ENCODE results near the gene HECW1. TPM values are rescaled to one million over a fixed set of nuclear protein-coding genes. Genes with fewer than 3 reads are reported as not detected.
"Not testable (repeated sequence)": the region's sequence is repeated elsewhere in the genome, so short reads cannot be mapped to it uniquely, and the experiment has no call there.

HECW1 gene
- polyA plus RNA-seq, 6 donors from 2014 or later: not detected

GRCh38 chr7:43559171-43559945, 446.9 kb downstream of the HECW1 start:
- DNase-seq: no peak
- H3K4me1 Mint-ChIP-seq: no peaks in the 10 kb centered on the region
- H3K4me3 Mint-ChIP-seq: no peak overlapping the region
- ATAC-seq (ENCODE audit: low read depth in 2 of 2): no peak
- H3K27me3 Mint-ChIP-seq: peaks cover 38 to 58% (median 49%) of the 10 kb centered on the region in 3 donors
- H3K27ac Mint-ChIP-seq: no peak overlapping the region
- H3K36me3 Mint-ChIP-seq: peaks cover 0 to 9% of the 10 kb centered on the region in 2 donors
- H3K9me3 Mint-ChIP-seq: no peaks in the 10 kb centered on the region

- Mint-ChIP-seq H3K4me3 (no peak overlapping the region), H3K27ac (peak overlapping the region in 2 of 6 donors; percentile 20 to 22)
- no peak for DNase-seq
Measured at GRCh38 chr7:43559946-43560335, 447.5 kb downstream of the HECW1 start.

DNA sequence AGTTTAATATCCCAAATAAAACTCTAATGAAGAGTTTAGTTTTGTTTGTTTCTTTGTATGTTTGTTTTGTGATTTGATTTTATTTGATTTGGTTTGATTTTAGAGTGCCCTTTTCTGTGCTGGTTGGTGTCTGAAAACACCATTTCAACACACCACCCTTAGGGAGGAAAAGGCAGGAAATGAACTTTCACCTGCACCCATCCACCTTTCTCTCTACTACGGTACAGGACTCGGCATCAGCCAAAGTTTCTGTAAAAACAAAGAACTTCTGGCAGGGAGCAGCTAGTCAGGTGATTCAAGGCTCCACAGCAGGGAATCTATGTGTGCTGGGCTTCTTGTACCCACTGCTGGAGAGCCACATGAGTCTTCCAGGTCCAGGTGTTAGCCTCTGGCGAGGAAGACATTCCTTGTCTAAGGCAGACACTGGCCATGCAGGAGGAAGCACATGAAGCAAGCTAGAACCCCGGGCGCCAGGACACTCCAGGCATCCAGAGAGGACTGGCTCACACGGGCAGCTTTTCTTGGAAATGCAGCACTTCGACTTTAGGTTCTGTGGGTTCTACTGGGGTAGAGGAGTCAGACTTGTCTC, 448.4 kb downstream of the HECW1 start:
- Mint-ChIP-seq H3K27me3 (peaks cover 32 to 57% (median 44%) of the 10 kb centered on the region in 3 donors), H3K36me3 (peaks cover 0 to 9% of the 10 kb centered on the region in 2 donors), H3K27ac (no peak overlapping the region), H3K9me3 (no peaks in the 10 kb centered on the region), H3K4me1 (no peaks in the 10 kb centered on the region), H3K4me3 (no peak overlapping the region)
- ATAC-seq (ENCODE audit: low read depth in 2 of 2): no peak
- no peak for DNase-seq

More at GRCh38 chr7:43559946-43560335, 447.5 kb downstream of the HECW1 start:
- Mint-ChIP-seq H3K27me3 (peaks cover 33 to 54% (median 44%) of the 10 kb centered on the region in 3 donors), H3K9me3 (no peaks in the 10 kb centered on the region), H3K36me3 (peaks cover 0 to 9% of the 10 kb centered on the region in 2 donors), H3K4me1 (no peaks in the 10 kb centered on the region)
- ATAC-seq (ENCODE audit: low read depth in 2 of 2): no peak

DNA sequence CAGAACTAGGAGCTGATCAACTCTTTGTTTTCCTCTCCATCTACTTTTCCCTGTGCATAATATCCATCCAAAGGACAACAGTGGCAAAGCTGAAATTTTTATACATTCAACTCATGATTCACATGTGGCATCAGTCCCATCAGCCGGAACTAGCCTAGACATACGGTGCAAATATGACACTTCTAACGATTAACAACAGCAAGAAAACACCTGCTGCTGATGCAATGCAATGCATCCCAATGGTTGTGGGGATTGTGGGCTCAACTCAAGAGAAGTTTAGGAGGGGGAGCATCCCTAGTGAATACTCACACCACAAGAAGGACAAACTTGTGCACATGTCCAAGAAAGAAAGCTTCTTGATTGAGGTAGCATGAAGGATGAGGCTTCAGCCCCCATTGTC, 449.9 kb downstream of the HECW1 start:
- Mint-ChIP-seq H3K4me1 (no peaks in the 10 kb centered on the region), H3K9me3 (no peaks in the 10 kb centered on the region), H3K36me3 (peaks cover 0 to 9% of the 10 kb centered on the region in 2 donors), H3K27me3 (peaks cover 32 to 49% (median 38%) of the 10 kb centered on the region in 3 donors), H3K27ac (no peak overlapping the region), H3K4me3 (no peak overlapping the region)
- ATAC-seq (ENCODE audit: low read depth in 2 of 2) (no peak), DNase-seq (no peak)

DNA sequence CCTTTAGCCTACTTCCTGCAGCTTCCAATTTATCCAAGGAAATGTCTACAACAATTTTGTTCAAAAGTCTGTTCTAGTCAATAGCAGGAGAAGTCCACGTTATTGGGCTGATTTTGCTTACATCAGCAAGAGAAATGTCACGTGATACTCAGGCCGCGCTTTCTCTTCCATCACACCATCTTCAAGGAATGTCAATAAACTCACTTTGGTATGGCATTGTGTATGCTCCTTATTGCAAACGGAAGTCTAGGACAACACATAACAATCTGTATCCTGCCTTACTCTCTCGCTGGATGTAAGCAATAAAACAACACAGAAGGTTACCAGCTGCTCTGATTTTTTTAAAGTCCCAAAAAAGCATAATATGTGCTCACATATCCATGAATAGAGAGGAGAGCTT, 453.3 kb downstream of the HECW1 start:
- H3K4me1 Mint-ChIP-seq: no peaks in the 10 kb centered on the region
- no peak overlapping the region for H3K27ac Mint-ChIP-seq
- peaks cover 20 to 47% (median 21%) of the 10 kb centered on the region in 3 donors for H3K27me3 Mint-ChIP-seq
- H3K36me3 Mint-ChIP-seq: no peaks in the 10 kb centered on the region
- H3K4me3 Mint-ChIP-seq: no peak overlapping the region
- H3K9me3 Mint-ChIP-seq: no peaks in the 10 kb centered on the region
- ATAC-seq (ENCODE audit: low read depth in 2 of 2) (no peak), DNase-seq (no peak)

DNA sequence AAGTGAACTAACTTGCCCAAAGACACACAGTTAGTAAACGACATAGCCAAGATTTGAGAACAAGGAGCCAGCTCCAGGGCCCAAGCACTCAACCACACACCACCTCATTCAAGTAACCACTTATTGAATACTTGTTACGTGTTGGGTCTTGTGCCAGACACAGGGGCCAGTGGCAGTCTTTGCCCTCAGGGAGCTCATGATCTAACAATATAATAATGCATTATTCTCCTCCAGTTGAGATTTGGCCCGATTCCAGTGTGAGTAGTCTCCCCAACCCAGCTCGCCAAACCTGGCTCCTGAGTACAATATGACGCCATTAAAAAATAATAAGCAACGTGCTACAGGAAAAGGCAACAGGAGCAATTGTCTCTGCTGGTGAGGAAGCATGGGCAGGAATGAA, 456.1 kb downstream of the HECW1 start:
- peaks cover 5 to 23% (median 6%) of the 10 kb centered on the region in 3 donors for H3K27me3 Mint-ChIP-seq
- ATAC-seq (ENCODE audit: low read depth in 2 of 2): no peak
- no peak overlapping the region for H3K27ac Mint-ChIP-seq
- H3K9me3 Mint-ChIP-seq: no peaks in the 10 kb centered on the region
- no peak for DNase-seq
- peak overlapping the region in 1 of 8 donors; percentile 53 for H3K4me3 Mint-ChIP-seq
- H3K36me3 Mint-ChIP-seq: no peaks in the 10 kb centered on the region
- H3K4me1 Mint-ChIP-seq: no peaks in the 10 kb centered on the region

GRCh38 chr7:43569424-43569823, 457.0 kb downstream of the HECW1 start:
- Mint-ChIP-seq H3K4me1 (no peaks in the 10 kb centered on the region), H3K36me3 (no peaks in the 10 kb centered on the region), H3K27me3 (peaks cover 5 to 22% (median 6%) of the 10 kb centered on the region in 3 donors), H3K9me3 (no peaks in the 10 kb centered on the region), H3K4me3 (no peak overlapping the region), H3K27ac (no peak overlapping the region)
- DNase-seq (no peak), ATAC-seq (ENCODE audit: low read depth in 2 of 2) (no peak)

GRCh38 chr7:43570688-43571365, 458.4 kb downstream of the HECW1 start:
- H3K4me1 Mint-ChIP-seq: no peaks in the 10 kb centered on the region
- peak overlapping the region in 1 of 6 donors; percentile 69 for H3K27ac Mint-ChIP-seq
- ATAC-seq (ENCODE audit: low read depth in 2 of 2) (no peak), DNase-seq (no peak)
- no peaks in the 10 kb centered on the region for H3K36me3 Mint-ChIP-seq
- H3K4me3 Mint-ChIP-seq: no peak overlapping the region
- H3K27me3 Mint-ChIP-seq: peaks cover 0 to 14% (median 5%) of the 10 kb centered on the region in 3 donors
- H3K9me3 Mint-ChIP-seq: no peaks in the 10 kb centered on the region

GRCh38 chr7:43572516-43573049, 460.1 kb downstream of the HECW1 start:
- no peak overlapping the region for H3K4me3 Mint-ChIP-seq
- peak overlapping the region in 2 of 6 donors; percentile 10 to 26 for H3K27ac Mint-ChIP-seq

GRCh38 chr7:43573832-43574231, 461.4 kb downstream of the HECW1 start:
- not testable (repeated sequence) for ATAC-seq (ENCODE audit: low read depth in 2 of 2); H3K36me3 Mint-ChIP-seq; H3K27me3 Mint-ChIP-seq; H3K27ac Mint-ChIP-seq; DNase-seq; H3K4me1 Mint-ChIP-seq; H3K4me3 Mint-ChIP-seq; H3K9me3 Mint-ChIP-seq

More at GRCh38 chr7:43572516-43573049, 460.1 kb downstream of the HECW1 start:
- DNase-seq: no peak
- no peaks in the 10 kb centered on the region for H3K4me1 Mint-ChIP-seq
- no peaks in the 10 kb centered on the region for H3K36me3 Mint-ChIP-seq
- H3K9me3 Mint-ChIP-seq: no peaks in the 10 kb centered on the region
- ATAC-seq (ENCODE audit: low read depth in 2 of 2): no peak
- H3K27me3 Mint-ChIP-seq: peaks cover 0 to 11% (median 5%) of the 10 kb centered on the region in 3 donors

- H3K27ac Mint-ChIP-seq: no peak overlapping the region
- H3K4me3 Mint-ChIP-seq: no peak overlapping the region
Measured at GRCh38 chr7:43575506-43575905, 463.1 kb downstream of the HECW1 start.

GRCh38 chr7:43576241-43576640, 463.8 kb downstream of the HECW1 start:
- Mint-ChIP-seq H3K36me3 (no peaks in the 10 kb centered on the region), H3K9me3 (no peaks in the 10 kb centered on the region), H3K27me3 (peaks cover 0 to 5% (median 0%) of the 10 kb centered on the region in 3 donors), H3K4me1 (no peaks in the 10 kb centered on the region), H3K27ac (no peak overlapping the region), H3K4me3 (no peak overlapping the region)
- DNase-seq (no peak), ATAC-seq (ENCODE audit: low read depth in 2 of 2) (no peak)

More at GRCh38 chr7:43575506-43575905, 463.1 kb downstream of the HECW1 start:
- H3K9me3 Mint-ChIP-seq: no peaks in the 10 kb centered on the region
- no peaks in the 10 kb centered on the region for H3K4me1 Mint-ChIP-seq
- no peaks in the 10 kb centered on the region for H3K27me3 Mint-ChIP-seq
- no peaks in the 10 kb centered on the region for H3K36me3 Mint-ChIP-seq
- DNase-seq (no peak), ATAC-seq (ENCODE audit: low read depth in 2 of 2) (no peak)

- no peak for DNase-seq
- no peaks in the 10 kb centered on the region for H3K36me3 Mint-ChIP-seq
- peaks cover 0 to 10% (median 1%) of the 10 kb centered on the region in 3 donors for H3K27me3 Mint-ChIP-seq
- no peak for ATAC-seq (ENCODE audit: low read depth in 2 of 2)
- no peak overlapping the region for H3K4me3 Mint-ChIP-seq
- H3K9me3 Mint-ChIP-seq: no peaks in the 10 kb centered on the region
- peaks cover 2 to 8% (median 4%) of the 10 kb centered on the region in 3 donors for H3K4me1 Mint-ChIP-seq
- no peak overlapping the region for H3K27ac Mint-ChIP-seq
Measured at GRCh38 chr7:43577485-43577951, 465.1 kb downstream of the HECW1 start.
